GM20000 (cell line): ENCODE data around the gene CELSR3.

Experiments
- DNase-seq: peaks from one replicate; pipeline ENCODE4 v3.0.0; 2012; ENCODE audit warnings: low spot score
- CTCF ChIP-seq: IDR thresholded peaks from 2 replicates; pipeline ENCODE4 v1.5.1; 2012; ENCODE audit warnings: mild to moderate bottlenecking, control low read depth; ENCODE audit errors: extremely low read depth, missing control alignments

Gene CELSR3

GRCh38 chr3:48686538-48687219, 24.0 kb upstream of the CELSR3 start:
- no peak for TF ChIP-seq CTCF
- no peak for DNase-seq

- peak; percentile 97 for DNase-seq
- peak; percentile 92 for TF ChIP-seq CTCF
Measured at GRCh38 chr3:48685603-48686511, 23.2 kb upstream of the CELSR3 start, which contains the start of gene NCKIPSD. NCKIPSD (minus strand) TSS chr3:48685915; CDS start chr3:48685807, 108 bp downstream.

- TF ChIP-seq CTCF: no peak
- no peak for DNase-seq
Measured at GRCh38 chr3:48685293-48685602, 22.6 kb upstream of the CELSR3 start.

GRCh38 chr3:48684480-48685143, 21.9 kb upstream of the CELSR3 start:
- peak; percentile 50 for DNase-seq
- no peak for TF ChIP-seq CTCF

GRCh38 chr3:48684054-48684349, 21.3 kb upstream of the CELSR3 start:
- TF ChIP-seq CTCF: no peak

GRCh38 chr3:48682786-48683185, 20.1 kb upstream of the CELSR3 start:
- no peak for TF ChIP-seq CTCF
- DNase-seq: no peak

More at GRCh38 chr3:48684054-48684349, 21.3 kb upstream of the CELSR3 start:
- DNase-seq: no peak
